GM19099 (cell line): ENCODE data around the gene CATSPERB.

Experiments used
- POLR2A ChIP-seq: IDR thresholded peaks from 3 replicates; pipeline ENCODE4 v1.6.1; 2011; ENCODE audit warnings: low read depth; ENCODE audit not compliant: insufficient read length; ENCODE audit errors: extremely low read depth

The CATSPERB gene

GRCh38 chr14:91708795-91709194, 23.1 kb downstream of the CATSPERB start:
- TF ChIP-seq POLR2A, result no peak

DNA sequence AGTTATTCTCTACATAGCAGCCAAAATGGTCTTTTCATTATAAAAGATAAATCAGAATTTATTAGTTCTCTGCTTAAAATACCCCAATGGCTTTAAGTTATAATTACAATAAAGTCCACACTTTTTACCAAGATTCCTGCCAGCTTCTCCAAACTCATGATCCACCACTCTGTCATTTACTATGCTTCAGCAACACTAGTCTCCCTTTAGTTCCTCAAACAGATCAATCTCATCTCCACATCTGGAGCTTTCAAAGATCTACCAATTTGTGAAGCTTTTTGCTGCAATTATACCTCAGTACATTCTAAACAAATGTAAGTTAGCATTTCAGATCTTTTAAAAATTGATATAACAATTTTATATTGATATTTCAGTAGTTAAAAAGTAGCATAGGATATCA, 24.9 kb downstream of the CATSPERB start:
- no peak for TF ChIP-seq POLR2A

DNA sequence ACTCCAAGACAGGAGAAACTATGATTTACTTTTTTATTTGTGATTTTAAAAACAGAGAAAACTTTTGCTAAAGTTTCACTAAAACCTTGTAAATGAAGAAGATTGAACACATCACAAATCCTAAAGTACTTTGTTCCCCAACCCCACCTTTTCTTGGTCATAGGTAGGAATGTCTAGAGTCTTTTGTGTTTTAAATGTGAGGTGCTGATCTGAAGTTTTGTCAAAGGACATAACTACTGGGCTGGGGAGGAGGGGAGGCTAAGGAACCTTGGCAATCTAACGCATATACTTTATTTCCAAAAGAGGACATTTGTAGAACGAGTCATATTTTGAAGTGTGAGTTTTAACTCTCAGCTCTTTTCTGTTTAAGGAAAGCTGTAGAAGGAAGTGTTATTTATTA, 37.2 kb downstream of the CATSPERB start:
- TF ChIP-seq POLR2A, result no peak

GRCh38 chr14:91693346-91693745, 38.5 kb downstream of the CATSPERB start:
- no peak for TF ChIP-seq POLR2A

- no peak for TF ChIP-seq POLR2A
Measured at GRCh38 chr14:91692075-91692474, 39.8 kb downstream of the CATSPERB start.

DNA sequence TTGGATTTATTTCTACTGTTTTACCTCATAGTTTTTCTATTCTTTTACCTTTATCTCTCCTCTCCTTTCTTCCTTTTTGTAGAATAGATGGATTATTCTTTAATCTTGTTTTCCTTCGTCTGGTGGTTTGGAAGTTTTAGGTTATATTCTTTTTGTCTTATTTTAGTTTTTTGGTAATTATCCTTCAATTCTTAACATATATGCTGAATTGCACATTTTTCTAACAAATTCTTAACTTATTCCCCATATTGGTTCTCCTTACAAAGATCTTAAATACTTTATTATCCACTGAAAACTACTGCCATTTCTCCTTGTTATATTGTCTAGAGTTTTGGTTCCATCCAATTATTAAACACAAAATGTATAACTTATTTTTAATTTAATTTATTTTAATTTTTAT, 42.3 kb downstream of the CATSPERB start:
- TF ChIP-seq POLR2A, result no peak

DNA sequence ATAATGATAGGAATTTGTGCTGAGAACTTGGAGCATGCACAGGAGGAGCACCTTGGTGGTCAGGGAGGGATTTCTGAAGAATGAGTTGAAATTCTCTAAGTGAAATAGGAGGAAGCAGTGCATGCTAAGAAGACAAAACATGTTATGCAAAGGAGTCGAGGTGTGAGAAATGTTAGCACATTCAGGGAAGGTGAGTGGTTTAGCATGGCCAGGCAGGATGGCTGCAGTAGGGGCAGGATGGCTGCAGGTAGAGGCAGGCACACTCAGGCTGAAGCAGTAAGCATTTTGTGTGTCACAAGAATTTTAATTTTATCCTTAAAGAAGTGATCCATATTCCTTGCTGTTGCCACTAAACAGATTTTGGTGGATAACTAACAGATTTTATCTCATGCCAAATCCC, 46.3 kb downstream of the CATSPERB start:
- TF ChIP-seq POLR2A, result no peak

GRCh38 chr14:91681893-91682563, 49.9 kb downstream of the CATSPERB start:
- TF ChIP-seq POLR2A, result no peak

GRCh38 chr14:91681118-91681517, 50.8 kb downstream of the CATSPERB start:
- TF ChIP-seq POLR2A, result no peak

DNA sequence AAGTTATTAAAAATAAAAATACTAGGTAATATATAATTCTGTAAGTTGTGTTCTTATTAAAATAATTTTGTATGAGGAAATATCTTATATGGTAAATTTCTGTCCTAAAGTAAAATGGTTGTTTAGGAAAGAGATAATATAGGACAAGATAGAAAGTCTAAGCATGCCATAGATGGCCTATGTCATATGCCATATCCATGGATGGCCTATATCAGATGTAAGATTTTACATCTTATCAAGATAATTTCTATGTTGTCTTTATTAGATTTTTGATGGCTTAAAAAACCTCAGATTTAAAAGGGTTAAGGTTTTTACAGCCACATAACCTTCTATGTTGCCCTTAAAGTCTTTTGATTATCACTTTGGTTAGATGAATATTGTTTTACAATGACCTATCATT, 52.6 kb downstream of the CATSPERB start:
- TF ChIP-seq POLR2A, result no peak

DNA sequence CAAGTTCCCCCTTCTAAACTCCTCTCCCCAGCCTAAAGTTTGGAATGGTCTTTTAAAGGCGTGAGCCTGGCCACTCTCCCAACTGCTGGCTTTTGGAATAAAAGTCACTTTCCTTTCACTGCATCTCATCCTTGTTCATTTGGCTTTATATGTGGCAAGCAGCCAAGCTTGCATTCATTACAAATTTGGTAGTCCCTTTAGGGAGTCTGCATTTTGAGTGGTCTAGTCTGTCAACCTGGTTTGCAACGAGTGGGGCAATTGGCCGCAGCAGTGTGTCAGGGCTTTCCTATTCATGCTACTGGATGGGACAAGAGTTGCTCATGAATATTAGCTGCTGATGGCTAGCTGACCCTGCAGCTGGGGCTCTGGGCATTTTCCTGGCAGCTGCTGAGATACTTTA, 57.0 kb downstream of the CATSPERB start:
- TF ChIP-seq POLR2A, result no peak

GRCh38 chr14:91669867-91670266, 62.0 kb downstream of the CATSPERB start:
- no peak for TF ChIP-seq POLR2A

- no peak for TF ChIP-seq POLR2A
Measured at GRCh38 chr14:91660790-91661189, 71.1 kb downstream of the CATSPERB start.

DNA sequence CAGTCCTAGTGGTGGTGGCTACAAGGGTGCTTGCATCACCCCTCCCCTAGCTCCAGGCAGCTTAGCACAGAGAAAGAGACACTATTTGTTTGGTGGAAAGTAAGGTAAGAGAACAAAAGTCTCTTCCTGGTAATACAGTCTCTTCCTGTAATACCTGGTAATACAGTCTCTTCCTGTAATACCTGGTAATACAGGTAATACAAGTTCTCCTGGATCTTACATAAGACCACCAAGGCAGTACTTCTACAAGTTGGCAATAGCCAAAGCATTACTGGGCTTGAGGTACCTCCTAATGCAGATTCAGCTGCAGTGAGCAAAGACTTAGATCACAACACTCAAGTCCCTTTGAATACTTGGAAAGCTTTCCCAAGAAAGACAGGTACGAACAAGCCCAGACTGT, 77.0 kb downstream of the CATSPERB start:
- TF ChIP-seq POLR2A, result no peak

DNA sequence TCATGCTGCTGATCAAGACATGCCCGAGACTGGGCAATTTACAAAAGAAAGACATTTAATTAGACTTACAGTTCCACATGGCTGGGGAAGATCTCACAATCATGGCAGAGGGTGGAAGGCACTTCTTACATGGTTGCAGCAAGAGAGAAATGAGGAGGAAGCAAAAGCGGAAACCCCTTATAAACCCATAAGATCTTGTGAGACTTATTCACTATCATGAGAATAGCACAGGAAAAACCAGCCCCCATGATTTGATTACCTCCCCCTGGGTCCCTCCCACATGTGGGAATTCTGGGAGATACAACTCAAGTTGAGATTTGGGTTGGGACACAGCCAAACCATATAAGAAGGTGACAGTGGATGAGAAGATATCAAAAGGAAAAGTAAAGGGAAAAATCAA, 78.4 kb downstream of the CATSPERB start:
- no peak for TF ChIP-seq POLR2A

GRCh38 chr14:91649930-91650329, 82.0 kb downstream of the CATSPERB start:
- no peak for TF ChIP-seq POLR2A

DNA sequence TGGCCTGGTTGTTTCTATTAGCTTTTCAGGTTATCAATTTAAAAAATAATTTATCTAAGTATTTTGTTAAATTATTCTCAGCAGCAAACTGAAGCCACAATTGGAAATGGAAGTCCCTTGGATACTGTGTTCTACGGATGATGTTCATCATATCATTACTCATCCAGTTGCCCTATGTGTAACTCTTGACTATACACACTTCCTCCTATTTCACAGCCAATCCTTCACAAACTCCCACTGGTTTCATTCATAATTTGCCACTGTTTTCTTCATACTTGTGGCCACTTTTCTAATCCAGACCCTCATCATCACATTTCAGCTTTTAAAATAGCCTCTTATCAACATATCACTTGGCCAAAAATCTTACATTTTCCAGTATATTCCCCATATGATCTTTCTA, 84.0 kb downstream of the CATSPERB start:
- TF ChIP-seq POLR2A, result no peak
